Mesendoderm (in vitro differentiated cells): ENCODE measurements around the gene ADAMTS17.

ENCODE experiments used
- DNase-seq: peaks from one replicate; pipeline ENCODE4 v3.0.0; 2013
- H2AK5ac ChIP-seq: 2 replicates; pipeline ENCODE4 v1.6.1; 2013; ENCODE audit warnings: low read length, inconsistent platforms
- H2BK120ac ChIP-seq: 2 replicates; pipeline ENCODE4 v1.6.1; 2013; ENCODE audit warnings: low read depth, mild to moderate bottlenecking, low read length, moderate library complexity, mixed read lengths
- H2BK15ac ChIP-seq: replicated peaks from 2 replicates; pipeline ENCODE4 v1.6.1; 2013; ENCODE audit warnings: low read depth, mild to moderate bottlenecking, moderate library complexity
- H2BK5ac ChIP-seq: 2 replicates; pipeline ENCODE4 v1.6.1; 2013; ENCODE audit warnings: low read length, inconsistent platforms
- H3K18ac ChIP-seq: 2 replicates; pipeline ENCODE4 v1.6.1; 2013; ENCODE audit warnings: mild to moderate bottlenecking, low read length, mixed read lengths
- H3K23ac ChIP-seq: one replicate; pipeline ENCODE4 v1.6.1; 2013; ENCODE audit warnings: low read length
- H3K27ac ChIP-seq: 2 replicates; pipeline ENCODE4 v1.5.1; 2013; ENCODE audit warnings: low read depth, mild to moderate bottlenecking, inconsistent platforms, low read length, moderate library complexity
- H3K27me3 ChIP-seq: 2 replicates; pipeline ENCODE4 v1.6.1; 2013; ENCODE audit warnings: low read length, control low read depth, mild to moderate bottlenecking, inconsistent platforms; ENCODE audit not compliant: insufficient read depth, poor library complexity
- H3K36me3 ChIP-seq: 2 replicates; pipeline ENCODE4 v1.6.1; 2013; ENCODE audit warnings: low read length, inconsistent platforms; ENCODE audit not compliant: control insufficient read depth, insufficient read depth
- H3K4ac ChIP-seq: one replicate; pipeline ENCODE4 v1.6.1; 2013; ENCODE audit warnings: low read depth, mild to moderate bottlenecking, low read length, moderate library complexity
- H3K4me1 ChIP-seq: 2 replicates; pipeline ENCODE4 v1.6.1; 2013; ENCODE audit warnings: low read depth, low read length, inconsistent platforms; ENCODE audit not compliant: control insufficient read depth
- H3K4me2 ChIP-seq: 2 replicates; pipeline ENCODE4 v1.6.1; 2013; ENCODE audit warnings: low read length
- H3K4me3 ChIP-seq: 2 replicates; pipeline ENCODE4 v1.5.1; 2013; ENCODE audit warnings: mild to moderate bottlenecking, low read length
- H3K56ac ChIP-seq: one replicate; pipeline ENCODE4 v1.6.1; 2013; ENCODE audit warnings: low read length
- H3K79me1 ChIP-seq: 2 replicates; pipeline ENCODE4 v1.6.1; 2013; ENCODE audit warnings: low read length, inconsistent platforms
- H3K79me2 ChIP-seq: 2 replicates; pipeline ENCODE4 v1.6.1; 2013; ENCODE audit warnings: mild to moderate bottlenecking, low read length; ENCODE audit not compliant: control insufficient read depth, insufficient read depth
- H3K9ac ChIP-seq: 2 replicates; pipeline ENCODE4 v1.6.1; 2013; ENCODE audit warnings: low read length, inconsistent platforms
- H4K5ac ChIP-seq: one replicate; pipeline ENCODE4 v1.6.1; 2013; ENCODE audit warnings: low read length
- H4K8ac ChIP-seq: one replicate; pipeline ENCODE4 v1.6.1; 2013; ENCODE audit warnings: low read depth, mild to moderate bottlenecking, control low read depth, low read length, moderate library complexity
- WGBS: extraction: QIAGEN DNeasy Blood & Tissue Kit; methylation state at CpG from one replicate; pipeline ENCODE4 v1.1.7; 2013; ENCODE audit warnings: low lambda C conversion rate, missing lambda C conversion rate; ENCODE audit not compliant: insufficient coverage; ENCODE audit errors: extremely low coverage; 5-methylcytosine and 5-hydroxymethylcytosine counted together

Gene ADAMTS17

DNA sequence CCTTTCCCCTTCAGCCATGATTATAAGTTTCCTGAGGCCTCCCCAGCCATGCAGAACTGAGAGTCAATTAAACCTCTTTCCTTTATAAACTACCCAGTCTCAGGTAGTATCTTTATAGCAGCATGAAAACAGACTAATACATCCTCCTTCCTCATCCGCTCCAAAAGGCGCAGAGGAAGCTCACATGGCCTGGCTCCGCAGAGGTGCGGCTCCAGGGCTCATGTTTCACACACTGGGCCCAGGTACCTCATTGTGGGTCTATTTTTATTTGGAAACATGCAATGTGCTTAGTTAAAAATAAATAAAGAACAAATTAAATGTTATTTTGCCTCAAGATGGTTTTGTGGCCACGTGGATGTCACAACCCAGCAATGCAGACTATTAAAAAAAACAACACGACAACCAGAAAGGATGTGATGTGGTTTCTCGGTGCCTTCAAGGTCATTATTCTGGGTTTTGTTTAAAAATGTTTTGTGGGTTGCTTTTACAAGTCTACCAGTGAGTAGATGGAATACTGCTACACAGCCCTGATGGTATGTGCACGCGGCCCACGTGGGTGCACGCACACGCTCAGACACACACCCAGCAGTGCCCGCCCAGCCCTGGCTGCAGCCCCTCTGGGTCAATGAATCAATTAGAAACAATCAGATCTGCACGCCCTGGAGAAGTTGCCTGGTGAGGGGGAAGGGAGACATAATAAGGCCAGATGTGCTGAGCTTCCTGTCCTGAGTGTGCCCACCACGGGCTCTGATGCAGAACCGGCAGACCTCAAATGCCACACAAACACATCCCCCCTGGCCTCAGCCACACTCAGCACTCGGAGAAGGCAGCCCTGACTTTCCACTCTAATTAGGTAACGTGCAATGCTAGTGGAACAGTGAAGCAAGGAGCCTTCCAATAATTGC is 140.1 kb downstream of the ADAMTS17 start:
- no peak overlapping the region for H3K23ac ChIP-seq
- no peaks in the 10 kb centered on the region for H3K4me1 ChIP-seq
- H3K18ac ChIP-seq: no peak overlapping the region
- no peak overlapping the region for H2BK15ac ChIP-seq
- no peak overlapping the region for H3K56ac ChIP-seq
- H4K5ac ChIP-seq: no peak overlapping the region
- H3K79me2 ChIP-seq: no peaks in the 10 kb centered on the region
- H3K4me2 ChIP-seq: no peak overlapping the region
- H3K79me1 ChIP-seq: no peaks in the 10 kb centered on the region
- no peak for DNase-seq
- H3K27me3 ChIP-seq: no peaks in the 10 kb centered on the region
- no peak overlapping the region for H3K9ac ChIP-seq
- H3K4me3 ChIP-seq: no peak overlapping the region
- H3K27ac ChIP-seq: no peak overlapping the region
- no CpG with 5 or more reads among the region's 18 CpGs for WGBS
- no peak overlapping the region for H3K4ac ChIP-seq
- no peak overlapping the region for H4K8ac ChIP-seq
- no peak overlapping the region for H2BK5ac ChIP-seq
- H3K36me3 ChIP-seq: no peaks in the 10 kb centered on the region
- no peak overlapping the region for H2AK5ac ChIP-seq
- no peak overlapping the region for H2BK120ac ChIP-seq

- Histone ChIP-seq H3K9ac (no peak overlapping the region), H3K27ac (no peak overlapping the region), H4K5ac (no peak overlapping the region), H3K79me1 (no peaks in the 10 kb centered on the region), H3K27me3 (no peaks in the 10 kb centered on the region), H3K18ac (no peak overlapping the region), H3K36me3 (no peaks in the 10 kb centered on the region), H3K56ac (no peak overlapping the region), H3K79me2 (no peaks in the 10 kb centered on the region), H2BK15ac (no peak overlapping the region), H3K4ac (no peak overlapping the region), H2BK120ac (no peak overlapping the region), H4K8ac (no peak overlapping the region), H3K4me3 (no peak overlapping the region), H3K4me2 (no peak overlapping the region), H3K23ac (no peak overlapping the region), H3K4me1 (no peaks in the 10 kb centered on the region), H2AK5ac (no peak overlapping the region), H2BK5ac (no peak overlapping the region)
- WGBS: no CpG with 5 or more reads among the region's 22 CpGs
- no peak for DNase-seq
Observed at GRCh38 chr15:100200287-100200880, 141.4 kb downstream of the ADAMTS17 start.

DNA sequence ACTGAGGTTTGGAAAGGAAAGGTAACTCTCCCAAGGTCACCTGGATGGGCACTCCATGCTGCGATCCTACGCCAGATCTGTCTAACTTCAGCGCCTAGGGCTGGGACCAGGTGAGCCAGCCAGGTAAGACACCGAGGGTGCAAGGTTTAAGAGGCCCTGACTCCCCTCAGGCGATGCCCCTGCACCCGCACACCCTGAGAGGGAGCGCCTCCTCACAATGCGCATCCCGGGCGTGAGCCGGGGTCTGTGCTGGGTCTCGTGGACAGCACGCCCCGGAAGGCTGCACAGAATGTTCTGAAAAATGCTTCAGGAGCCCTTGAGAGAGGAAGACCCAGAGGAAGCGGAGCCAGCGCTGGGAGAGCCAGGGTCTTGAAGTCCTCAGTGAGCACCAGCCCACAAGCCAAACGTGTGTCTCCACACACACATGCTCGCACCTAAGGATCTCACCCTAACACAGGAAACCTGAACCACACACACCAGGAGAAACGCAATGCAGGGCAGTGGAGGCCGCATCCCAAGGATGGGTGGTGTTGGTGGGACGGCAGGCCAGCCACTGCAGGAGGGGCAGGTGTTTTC is 142.0 kb downstream of the ADAMTS17 start:
- Histone ChIP-seq H2BK120ac (no peak overlapping the region), H3K4ac (no peak overlapping the region), H3K56ac (no peak overlapping the region), H3K36me3 (no peaks in the 10 kb centered on the region), H3K27ac (no peak overlapping the region), H3K23ac (no peak overlapping the region), H3K79me1 (no peaks in the 10 kb centered on the region), H3K9ac (no peak overlapping the region), H2BK15ac (no peak overlapping the region), H3K4me3 (no peak overlapping the region), H3K79me2 (no peaks in the 10 kb centered on the region), H3K18ac (no peak overlapping the region), H4K5ac (no peak overlapping the region), H3K27me3 (no peaks in the 10 kb centered on the region), H2AK5ac (no peak overlapping the region), H3K4me1 (no peaks in the 10 kb centered on the region), H4K8ac (no peak overlapping the region), H2BK5ac (no peak overlapping the region), H3K4me2 (no peak overlapping the region)
- DNase-seq: no peak
- WGBS: no CpG with 5 or more reads among the region's 21 CpGs

DNA sequence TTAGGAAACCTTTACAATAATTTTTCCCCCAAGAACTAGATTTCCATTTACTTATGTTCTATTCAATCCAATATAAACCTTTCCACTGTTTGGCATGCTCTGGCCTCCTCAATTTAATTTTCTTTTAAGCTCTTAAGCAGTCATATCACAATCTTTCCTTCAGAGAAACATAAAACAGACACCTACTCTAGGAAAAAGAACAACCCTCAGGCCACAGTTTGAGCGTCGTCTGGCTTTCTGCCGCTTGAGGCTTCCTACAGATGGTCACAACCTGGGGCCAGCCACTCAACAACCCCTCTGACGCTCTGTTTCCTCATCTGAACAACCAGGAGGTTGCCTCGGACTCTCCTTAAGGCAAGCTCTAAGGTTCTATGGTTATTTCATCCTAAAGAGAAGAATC is 143.3 kb downstream of the ADAMTS17 start:
- no peak overlapping the region for H3K23ac ChIP-seq
- no peaks in the 10 kb centered on the region for H3K79me2 ChIP-seq
- H2BK5ac ChIP-seq: no peak overlapping the region
- no peak overlapping the region for H3K4me2 ChIP-seq
- no peaks in the 10 kb centered on the region for H3K36me3 ChIP-seq
- H3K4me1 ChIP-seq: no peaks in the 10 kb centered on the region
- H3K79me1 ChIP-seq: no peaks in the 10 kb centered on the region
- H3K18ac ChIP-seq: no peak overlapping the region
- no peak overlapping the region for H3K27ac ChIP-seq
- H2BK120ac ChIP-seq: no peak overlapping the region
- no peak overlapping the region for H2BK15ac ChIP-seq
- H3K27me3 ChIP-seq: no peaks in the 10 kb centered on the region
- H3K4me3 ChIP-seq: no peak overlapping the region
- H4K5ac ChIP-seq: no peak overlapping the region
- no peak overlapping the region for H4K8ac ChIP-seq
- H3K9ac ChIP-seq: no peak overlapping the region
- no CpG with 5 or more reads among the region's 5 CpGs for WGBS
- H3K56ac ChIP-seq: no peak overlapping the region
- no peak overlapping the region for H2AK5ac ChIP-seq
- H3K4ac ChIP-seq: no peak overlapping the region
- no peak for DNase-seq

DNA sequence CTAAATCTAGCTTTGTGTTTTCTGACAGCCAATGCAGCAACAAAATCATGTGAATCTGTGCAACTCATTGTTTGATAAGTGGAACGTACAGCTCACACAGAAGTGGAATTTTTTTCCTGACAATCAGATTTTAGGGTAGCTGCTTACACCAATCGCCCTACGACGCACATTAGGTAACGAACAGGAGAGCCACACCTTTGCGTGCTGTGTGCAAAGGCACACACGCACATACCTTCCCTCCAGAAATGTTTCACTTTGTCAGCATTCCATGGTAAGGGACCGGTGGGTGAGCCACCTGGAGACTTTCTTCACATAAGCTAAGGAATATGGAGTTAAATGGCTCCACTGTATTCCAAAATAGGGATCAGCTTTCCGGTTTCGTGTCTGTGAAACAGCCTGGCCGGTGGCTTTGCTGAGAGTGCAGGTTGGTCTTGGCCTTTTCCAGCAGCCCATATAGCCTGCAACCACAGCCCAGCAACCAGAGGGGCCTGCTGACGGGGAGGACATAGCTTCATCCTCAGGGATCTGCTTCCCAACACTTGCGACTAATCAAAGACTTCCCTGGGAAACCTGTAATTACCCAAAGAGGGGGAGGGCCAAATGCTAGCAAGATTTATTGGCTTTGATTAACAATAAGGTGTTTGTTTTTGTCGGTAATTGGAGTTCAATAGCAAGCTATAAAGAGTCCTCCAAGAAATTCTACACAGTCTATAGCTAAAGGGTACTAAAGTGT is 145.3 kb downstream of the ADAMTS17 start:
- DNase-seq: no peak
- H3K56ac ChIP-seq: no peak overlapping the region
- H3K79me1 ChIP-seq: no peaks in the 10 kb centered on the region
- H3K18ac ChIP-seq: no peak overlapping the region
- H3K27me3 ChIP-seq: no peaks in the 10 kb centered on the region
- no peaks in the 10 kb centered on the region for H3K36me3 ChIP-seq
- H3K4me2 ChIP-seq: no peak overlapping the region
- no peak overlapping the region for H2BK5ac ChIP-seq
- H2AK5ac ChIP-seq: no peak overlapping the region
- H4K8ac ChIP-seq: no peak overlapping the region
- no peak overlapping the region for H3K23ac ChIP-seq
- H3K4me3 ChIP-seq: no peak overlapping the region
- H3K27ac ChIP-seq: no peak overlapping the region
- peaks cover 4% of the 10 kb centered on the region for H3K4me1 ChIP-seq
- no peaks in the 10 kb centered on the region for H3K79me2 ChIP-seq
- H2BK15ac ChIP-seq: no peak overlapping the region
- no peak overlapping the region for H3K4ac ChIP-seq
- H3K9ac ChIP-seq: no peak overlapping the region
- no peak overlapping the region for H4K5ac ChIP-seq
- no peak overlapping the region for H2BK120ac ChIP-seq
- no CpG with 5 or more reads among the region's 14 CpGs for WGBS
